Measurements from ENCODE around the gene CTIF.

The CTIF gene

GRCh38 chr18:48656582-48656981, 117.8 kb downstream of the CTIF start:
- Histone ChIP-seq H4K20me1 (ENCODE audit: insufficient read depth, low read length) (no peaks in the 10 kb centered on the region), H2AFZ (ENCODE audit: low read length) (no peak overlapping the region), H3K9me3 (replicated peaks; ENCODE audit: insufficient read depth, low read length) (no peaks in the 10 kb centered on the region), H3F3A (ENCODE audit: insufficient read depth, low read length) (no peaks in the 10 kb centered on the region), H3K79me2 (ENCODE audit: low read length) (no peaks in the 10 kb centered on the region), H3K9me2 (replicated peaks; ENCODE audit: insufficient read depth, low read length) (no peaks in the 10 kb centered on the region), H3K9ac (ENCODE audit: low read length) (no peak overlapping the region), H3K27ac (ENCODE audit: low read length) (no peak overlapping the region), H3K4me1 (ENCODE audit: low read length) (no peaks in the 10 kb centered on the region), H3K4me3 (ENCODE audit: low read length) (no peak overlapping the region), H3K27me3 (replicated peaks; ENCODE audit: insufficient read depth, low read length) (no peaks in the 10 kb centered on the region), H3K36me3 (replicated peaks; ENCODE audit: insufficient read depth, low read length) (no peaks in the 10 kb centered on the region), H3K4me2 (ENCODE audit: low read depth, low read length) (no peak overlapping the region)
- DNase-seq: no peak
- TF ChIP-seq EZH2 (optimal IDR thresholded peaks at IDR 0.05; ENCODE audit: low read depth, low read length) (no peak), CTCF (IDR thresholded peaks at IDR 0.05; ENCODE audit: low read length) (no peak), EZH2phosphoT487 (IDR thresholded peaks at IDR 0.05; ENCODE audit: low read length) (no peak)

GRCh38 chr18:48657447-48658120, 118.8 kb downstream of the CTIF start:
- Histone ChIP-seq H3K27ac (ENCODE audit: low read length) (no peak overlapping the region), H3K9me2 (replicated peaks; ENCODE audit: insufficient read depth, low read length) (no peaks in the 10 kb centered on the region), H3K4me3 (ENCODE audit: low read length) (no peak overlapping the region), H3K36me3 (replicated peaks; ENCODE audit: insufficient read depth, low read length) (no peaks in the 10 kb centered on the region), H4K20me1 (ENCODE audit: insufficient read depth, low read length) (no peaks in the 10 kb centered on the region), H2AFZ (ENCODE audit: low read length) (no peak overlapping the region), H3K9ac (ENCODE audit: low read length) (no peak overlapping the region), H3K4me2 (ENCODE audit: low read depth, low read length) (no peak overlapping the region), H3F3A (ENCODE audit: insufficient read depth, low read length) (no peaks in the 10 kb centered on the region), H3K9me3 (replicated peaks; ENCODE audit: insufficient read depth, low read length) (no peaks in the 10 kb centered on the region), H3K27me3 (replicated peaks; ENCODE audit: insufficient read depth, low read length) (no peaks in the 10 kb centered on the region), H3K4me1 (ENCODE audit: low read length) (no peaks in the 10 kb centered on the region), H3K79me2 (ENCODE audit: low read length) (no peaks in the 10 kb centered on the region)
- TF ChIP-seq EZH2 (optimal IDR thresholded peaks at IDR 0.05; ENCODE audit: low read depth, low read length) (no peak), EZH2phosphoT487 (IDR thresholded peaks at IDR 0.05; ENCODE audit: low read length) (no peak), CTCF (IDR thresholded peaks at IDR 0.05; ENCODE audit: low read length) (no peak)
- no peak for DNase-seq

- Histone ChIP-seq H3K36me3 (replicated peaks; ENCODE audit: insufficient read depth, low read length) (no peaks in the 10 kb centered on the region), H3K4me1 (ENCODE audit: low read length) (no peaks in the 10 kb centered on the region), H3K27me3 (replicated peaks; ENCODE audit: insufficient read depth, low read length) (no peaks in the 10 kb centered on the region), H2AFZ (ENCODE audit: low read length) (no peak overlapping the region), H4K20me1 (ENCODE audit: insufficient read depth, low read length) (no peaks in the 10 kb centered on the region), H3K9ac (ENCODE audit: low read length) (no peak overlapping the region), H3K4me3 (ENCODE audit: low read length) (no peak overlapping the region), H3K9me3 (replicated peaks; ENCODE audit: insufficient read depth, low read length) (no peaks in the 10 kb centered on the region), H3K79me2 (ENCODE audit: low read length) (no peaks in the 10 kb centered on the region), H3K9me2 (replicated peaks; ENCODE audit: insufficient read depth, low read length) (no peaks in the 10 kb centered on the region), H3F3A (ENCODE audit: insufficient read depth, low read length) (no peaks in the 10 kb centered on the region), H3K27ac (ENCODE audit: low read length) (no peak overlapping the region), H3K4me2 (ENCODE audit: low read depth, low read length) (no peak overlapping the region)
- no peak for DNase-seq
- TF ChIP-seq EZH2phosphoT487 (IDR thresholded peaks at IDR 0.05; ENCODE audit: low read length): no peak
- TF ChIP-seq CTCF (IDR thresholded peaks at IDR 0.05; ENCODE audit: low read length): no peak
- no peak for TF ChIP-seq EZH2 (optimal IDR thresholded peaks at IDR 0.05; ENCODE audit: low read depth, low read length)
Measured at GRCh38 chr18:48658721-48659120, 119.9 kb downstream of the CTIF start.

Measured in MM.1S (cell line).